HTR-8/SVneo (cell line): Measurements from ENCODE around the gene TNK2.
"Not testable (repeated sequence)": the region's sequence is repeated elsewhere in the genome, so short reads cannot be mapped to it uniquely, and the experiment has no call there.

Experiments
- DNase-seq: peaks from one replicate; pipeline ENCODE4 v3.0.0; 2011; ENCODE audit warnings: low spot score, mixed read lengths; ENCODE audit not compliant: insufficient read length
- FAIRE-seq: peaks from 2 replicates; lab custom pipeline; 2011; peaks lifted over from hg19 to GRCh38; lab: Jason Lieb, UNC

The TNK2 gene

GRCh38 chr3:195873281-195873887 is 35.0 kb downstream of the TNK2 start:
- no peak for FAIRE-seq

GRCh38 chr3:195872800-195873199 is 35.6 kb downstream of the TNK2 start:
- FAIRE-seq (no peak), DNase-seq (no peak)

More at GRCh38 chr3:195873281-195873887, 35.0 kb downstream of the TNK2 start:
- DNase-seq = no peak

- FAIRE-seq (no peak), DNase-seq (no peak)
These were observed 36.3 kb downstream of the TNK2 start for GRCh38 chr3:195872097-195872496.

GRCh38 chr3:195871686-195872085 is 36.7 kb downstream of the TNK2 start:
- FAIRE-seq, DNase-seq: not testable (repeated sequence)

GRCh38 chr3:195870937-195871336 is 37.4 kb downstream of the TNK2 start:
- FAIRE-seq (no peak), DNase-seq (no peak)

- FAIRE-seq (no peak), DNase-seq (no peak)
These were observed 37.9 kb downstream of the TNK2 start for GRCh38 chr3:195870442-195870841.

- FAIRE-seq (no peak), DNase-seq (no peak)
These were observed 38.8 kb downstream of the TNK2 start for GRCh38 chr3:195869413-195870001.

GRCh38 chr3:195868866-195869412 is 39.4 kb downstream of the TNK2 start:
- no peak for DNase-seq
- FAIRE-seq = no peak

- FAIRE-seq (no peak), DNase-seq (no peak)
These were observed 40.0 kb downstream of the TNK2 start for GRCh38 chr3:195868336-195868865.

GRCh38 chr3:195867631-195868335 is 40.6 kb downstream of the TNK2 start:
- no peak for DNase-seq
- no peak for FAIRE-seq

GRCh38 chr3:195866686-195867511 is 41.5 kb downstream of the TNK2 start:
- FAIRE-seq (no peak), DNase-seq (no peak)

GRCh38 chr3:195865752-195866151 is 42.6 kb downstream of the TNK2 start:
- DNase-seq (no peak), FAIRE-seq (no peak)

GRCh38 chr3:195863121-195864061 is 45.0 kb downstream of the TNK2 start:
- DNase-seq (peak; percentile 79), FAIRE-seq (no peak)

GRCh38 chr3:195862318-195862717 is 46.0 kb downstream of the TNK2 start:
- FAIRE-seq, DNase-seq: not testable (repeated sequence)

- DNase-seq (no peak), FAIRE-seq (no peak)
These were observed 47.9 kb downstream of the TNK2 start for GRCh38 chr3:195860456-195860855.

- no peak for FAIRE-seq
- DNase-seq = no peak
These were observed 48.4 kb downstream of the TNK2 start for GRCh38 chr3:195859846-195860411.

- DNase-seq = peak; percentile 80
These were observed 49.1 kb downstream of the TNK2 start for GRCh38 chr3:195859061-195859845.

More at GRCh38 chr3:195859061-195859845, 49.1 kb downstream of the TNK2 start:
- FAIRE-seq = no peak
